Ascending aorta (tissue), 2 donors: Measurements from ENCODE around the gene C4BPB. TPM values are rescaled to one million over a fixed set of nuclear protein-coding genes. Genes with fewer than 3 reads are reported as not detected.

ENCODE experiments used
- DNase-seq, 2 donors: peaks; one replicate each; pipeline ENCODE4 v3.0.0-alpha.2; 2019; ENCODE audit warnings: low spot score in 2 of 2
- H3K27ac ChIP-seq, 2 donors: fragments of 200-600 bp; sonication (generic); one replicate each; pipeline ENCODE4 v1.5.1; 2016 to 2017; ENCODE audit warnings: mild to moderate bottlenecking in 1 of 2
- H3K27me3 ChIP-seq: fragments of 200-600 bp; sonication (generic); one replicate; pipeline ENCODE4 v1.5.1; 2017
- H3K36me3 ChIP-seq, 2 donors: fragments of 200-600 bp; sonication (generic); one replicate each; pipeline ENCODE4 v1.5.1; 2016
- H3K4me1 ChIP-seq, 2 donors: fragments of 200-600 bp; sonication (generic); one replicate each; pipeline ENCODE4 v1.5.1; 2016 to 2017; ENCODE audit warnings: mild to moderate bottlenecking in 1 of 2
- H3K4me3 ChIP-seq, 2 donors: fragments of 200-600 bp; sonication (generic); one replicate each; pipeline ENCODE4 v1.5.1; 2016 to 2017; ENCODE audit warnings: mild to moderate bottlenecking in 1 of 2
- H3K9me3 ChIP-seq, 2 donors: fragments of 200-600 bp; sonication (generic); one replicate each; pipeline ENCODE4 v1.5.1; 2016
- CTCF ChIP-seq, 3 experiments: fragments of 200-600 bp in 2 of 3; fragments of 450-650 bp in 1 of 3; sonication (generic) in 2 of 3; IDR thresholded peaks; one replicate each; pipeline ENCODE4 v1.5.1; 2016 to 2019; ENCODE audit warnings: antibody characterized with exemption in 3 of 3, mild to moderate bottlenecking in 1 of 3, moderate library complexity in 1 of 3
- intact Hi-C: fragments of 100-400 bp; cut with DNase I; formaldehyde crosslinking; loops from one replicate; pipeline ENCODE4 v1.15.1; 2023
- total RNA-seq: library from RNA; depleted of rRNA; stranded (reverse); fragments of >200 nt; gene quantifications from one replicate; pipeline ENCODE4 v1.1.0, GENCODE V29; 2016

C4BPB gene
- total RNA-seq, 1 donor from 2014 or later = not detected

GRCh38 chr1:207070811-207071210 lies 17.8 kb upstream of the C4BPB start:
- H3K4me3 ChIP-seq = no peak overlapping the region
- no peaks in the 10 kb centered on the region for H3K27me3 ChIP-seq
- TF ChIP-seq CTCF (IDR thresholded peaks at IDR 0.05) = no peak
- intact Hi-C loops = no loop called here
- H3K36me3 ChIP-seq = peaks cover 14 to 42% of the 10 kb centered on the region in 2 donors
- DNase-seq = no peak
- H3K9me3 ChIP-seq = no peaks in the 10 kb centered on the region
- no peaks in the 10 kb centered on the region for H3K4me1 ChIP-seq
- H3K27ac ChIP-seq = no peak overlapping the region

GRCh38 chr1:207071426-207071825 lies 17.2 kb upstream of the C4BPB start:
- no peak for DNase-seq
- intact Hi-C loops = no loop called here
- H3K36me3 ChIP-seq = peaks cover 12 to 41% of the 10 kb centered on the region in 2 donors
- no peaks in the 10 kb centered on the region for H3K9me3 ChIP-seq
- no peak for TF ChIP-seq CTCF (IDR thresholded peaks at IDR 0.05)
- H3K27ac ChIP-seq = no peak overlapping the region
- H3K27me3 ChIP-seq = no peaks in the 10 kb centered on the region
- H3K4me1 ChIP-seq = no peaks in the 10 kb centered on the region
- H3K4me3 ChIP-seq = no peak overlapping the region

- Histone ChIP-seq H3K36me3 (peaks cover 12 to 39% of the 10 kb centered on the region in 2 donors), H3K4me1 (peaks cover 0 to 4% of the 10 kb centered on the region in 2 donors), H3K9me3 (no peaks in the 10 kb centered on the region), H3K27me3 (no peaks in the 10 kb centered on the region), H3K27ac (no peak overlapping the region), H3K4me3 (no peak overlapping the region)
- intact Hi-C loops = no loop called here
- TF ChIP-seq CTCF (IDR thresholded peaks at IDR 0.05) = no peak
- no peak for DNase-seq
Measured at GRCh38 chr1:207072233-207072632, 16.4 kb upstream of the C4BPB start.

- Histone ChIP-seq H3K9me3 (no peaks in the 10 kb centered on the region), H3K36me3 (peaks cover 7 to 19% of the 10 kb centered on the region in 2 donors), H3K27ac (no peak overlapping the region), H3K4me3 (no peak overlapping the region), H3K4me1 (peaks cover 0 to 6% of the 10 kb centered on the region in 2 donors), H3K27me3 (no peaks in the 10 kb centered on the region)
- no peak for DNase-seq
- no peak for TF ChIP-seq CTCF (IDR thresholded peaks at IDR 0.05)
- intact Hi-C loops = no loop called here
Measured at GRCh38 chr1:207073906-207074820, 14.5 kb upstream of the C4BPB start.

- H3K36me3 ChIP-seq = peaks cover 1 to 7% of the 10 kb centered on the region in 2 donors
- no peak overlapping the region for H3K4me3 ChIP-seq
- H3K27ac ChIP-seq = no peak overlapping the region
- DNase-seq = no peak
- H3K27me3 ChIP-seq = no peaks in the 10 kb centered on the region
- H3K9me3 ChIP-seq = no peaks in the 10 kb centered on the region
- peaks cover 0 to 6% of the 10 kb centered on the region in 2 donors for H3K4me1 ChIP-seq
- TF ChIP-seq CTCF (IDR thresholded peaks at IDR 0.05) = no peak
- intact Hi-C loops = no loop called here
Measured at GRCh38 chr1:207076181-207076955, 12.3 kb upstream of the C4BPB start.
